Measurements from ENCODE around the gene FAM53B.
A peak's percentile ranks its signal among the peaks of the same experiment; 100 is the strongest.

The FAM53B gene

DNA sequence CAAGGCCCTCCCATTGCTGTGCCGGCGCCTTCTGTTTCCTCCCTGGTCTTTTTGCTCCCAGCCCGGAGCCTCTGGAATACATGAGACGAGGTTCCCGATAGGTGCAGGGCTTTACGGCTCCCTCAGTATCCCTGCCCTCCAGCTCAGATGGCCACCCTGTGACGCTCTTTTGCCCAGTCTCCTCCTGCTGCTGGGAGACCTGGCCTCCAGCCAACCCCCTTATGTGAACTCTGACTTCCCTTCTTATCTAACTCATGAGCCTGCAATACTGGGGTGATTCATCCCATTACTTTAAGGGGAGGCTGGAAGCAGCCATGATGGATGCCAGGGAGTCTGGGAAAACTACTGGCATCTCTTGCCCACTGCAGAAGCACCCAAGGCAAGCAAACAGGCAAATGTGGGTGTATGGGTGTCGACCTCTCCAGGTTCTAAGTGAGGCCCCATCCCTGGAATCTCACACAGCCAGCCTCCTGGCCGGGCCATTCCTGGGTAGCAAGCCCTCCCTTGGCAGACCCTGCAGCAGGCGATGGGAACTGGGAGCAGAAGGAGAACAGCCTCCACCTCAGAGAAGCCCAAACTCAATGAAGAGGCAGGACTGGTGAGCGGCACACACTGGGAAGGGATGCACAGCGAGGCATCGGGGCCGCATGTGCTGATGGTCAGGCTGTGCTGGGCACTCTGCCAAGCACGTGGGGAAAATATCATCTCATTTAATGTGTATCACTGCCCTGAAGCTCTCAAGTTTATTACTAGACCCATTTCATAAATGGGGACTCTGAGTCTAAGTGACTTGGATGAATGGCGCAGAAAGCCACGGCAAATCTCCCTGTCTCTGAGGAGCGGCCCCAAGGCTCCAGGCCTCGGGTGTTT is 97.5 kb downstream of the FAM53B start:
- Histone ChIP-seq H3K27ac (peak overlapping the region in 20 of 21 experiments; percentile 11 to 98 (median 82)), H3K4me3 (no peak overlapping the region)

DNA sequence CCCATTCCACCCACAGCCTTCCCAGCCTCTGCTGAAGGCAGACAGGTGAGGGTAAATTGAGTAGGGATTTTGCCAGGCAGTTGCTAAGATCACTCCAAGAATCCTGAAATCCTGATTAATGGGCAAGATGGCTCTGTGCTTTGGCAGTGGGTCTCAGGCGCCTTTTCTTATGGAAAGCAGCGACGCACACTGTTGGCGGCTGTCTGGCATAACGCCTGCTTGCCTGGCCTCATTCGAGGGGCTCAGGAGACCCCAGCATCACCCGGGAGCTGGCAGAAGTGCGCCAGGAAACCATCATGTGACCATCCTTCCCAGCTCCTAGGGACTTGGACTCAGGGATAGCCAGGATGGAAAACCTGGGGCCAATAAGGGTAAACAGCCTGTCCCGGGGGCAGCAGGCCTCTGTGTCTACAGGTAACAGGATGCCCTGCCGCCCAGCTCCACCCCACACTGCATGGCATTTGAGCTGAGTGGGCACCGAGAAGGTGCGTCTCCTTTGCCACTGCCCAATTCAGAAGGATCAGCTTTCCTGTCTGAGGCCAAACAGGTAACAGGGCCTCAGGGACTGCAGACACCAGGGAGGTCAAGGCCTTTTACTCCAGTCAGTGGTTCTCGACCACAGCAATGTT is 98.6 kb downstream of the FAM53B start:
- H3K4me3 ChIP-seq: no peak overlapping the region
- H3K27ac ChIP-seq: peak overlapping the region in 20 of 21 experiments; percentile 20 to 98 (median 80)

DNA sequence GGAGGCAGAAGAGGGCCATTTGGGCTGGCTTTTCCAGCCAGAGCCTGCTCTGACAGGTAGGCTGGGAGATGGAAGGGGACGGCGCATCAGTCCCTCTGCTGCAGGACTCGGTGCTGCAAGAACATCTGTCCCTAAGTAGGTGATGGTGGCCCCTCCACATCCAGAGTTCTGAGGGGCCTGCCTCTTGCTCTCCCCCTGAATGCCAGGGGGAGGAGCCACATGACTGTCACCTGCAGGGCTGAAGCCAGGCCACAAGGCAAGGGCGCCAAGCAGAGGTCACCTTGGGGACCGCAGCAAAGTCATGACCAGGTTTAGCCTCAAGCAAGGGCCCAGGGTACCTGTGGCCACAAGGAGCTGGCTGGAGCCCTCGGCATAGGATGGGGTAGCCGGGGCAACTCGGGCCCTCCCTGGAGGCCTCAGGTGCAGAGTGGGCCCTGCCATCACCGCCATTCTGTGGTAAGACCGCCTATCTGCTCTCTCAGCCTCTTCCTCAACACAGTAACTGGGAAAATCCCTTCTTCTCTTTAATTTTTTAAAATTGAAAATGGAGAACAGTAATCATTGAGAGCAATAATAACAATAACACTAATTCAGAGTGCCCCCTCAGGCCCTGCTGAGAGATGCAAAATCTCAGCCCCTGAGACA is 99.3 kb downstream of the FAM53B start:
- H3K27ac ChIP-seq: peak overlapping the region in 12 of 21 experiments; percentile 2 to 98 (median 62)

DNA sequence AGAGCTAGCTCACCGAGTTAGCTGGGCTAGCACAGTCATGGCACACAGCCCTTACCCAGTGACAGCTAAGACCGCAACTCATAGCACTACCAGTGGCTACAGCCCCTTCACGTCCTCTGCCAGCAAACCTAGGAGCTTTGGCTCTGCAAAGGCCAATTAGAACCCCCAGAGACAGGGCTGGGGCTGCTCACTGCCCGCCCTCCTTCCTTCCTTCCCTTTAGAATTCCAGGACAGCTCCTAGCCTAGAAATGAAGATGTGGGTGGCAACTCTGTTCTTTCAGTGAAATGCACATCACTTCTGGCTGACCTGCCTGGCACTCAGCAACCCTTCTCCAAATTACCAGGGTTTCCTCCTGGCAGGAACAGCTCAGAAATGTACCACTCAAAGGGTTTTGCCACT is 99.9 kb downstream of the FAM53B start:
- H3K27ac ChIP-seq: peak overlapping the region in 6 of 21 experiments; percentile 2 to 98 (median 73)
- H3K4me3 ChIP-seq: no peak overlapping the region

More for the DNA sequence above, 99.3 kb downstream of the FAM53B start:
- H3K4me3 ChIP-seq: no peak overlapping the region

DNA sequence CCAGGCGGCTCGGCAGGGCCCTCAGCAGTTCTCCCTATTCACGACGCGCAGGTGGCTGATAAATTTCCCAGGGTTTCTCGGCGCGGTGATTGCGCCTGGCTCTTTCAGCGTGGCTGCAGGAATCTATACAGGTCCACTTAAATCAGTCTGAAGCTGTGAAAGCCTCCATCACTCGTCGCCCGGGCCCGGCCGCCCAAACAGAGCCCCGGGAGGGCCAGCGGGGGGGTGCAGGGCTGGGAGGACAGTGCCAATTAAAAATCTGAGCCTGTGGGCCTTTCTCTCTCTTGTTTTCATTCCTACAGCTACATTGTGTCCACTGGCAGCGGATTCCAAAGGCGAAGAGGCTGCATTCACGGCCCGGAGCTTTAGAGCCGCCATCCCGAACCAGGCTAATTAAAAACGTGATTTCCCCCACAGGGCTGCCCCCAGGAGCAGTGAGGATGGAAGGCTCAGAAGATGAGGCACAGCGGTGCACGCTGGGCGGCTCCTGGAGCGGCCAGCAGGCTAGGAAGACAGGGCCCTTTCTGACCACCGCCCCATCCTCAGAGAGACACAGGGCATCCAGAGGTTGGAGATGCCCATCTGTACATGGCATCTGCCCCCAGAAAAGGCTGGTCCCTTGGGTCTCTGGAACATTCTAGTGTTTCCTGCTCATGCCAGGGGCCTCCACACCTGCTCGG is 100.7 kb downstream of the FAM53B start:
- no peak overlapping the region for H3K4me3 ChIP-seq
- H3K27ac ChIP-seq: peak overlapping the region in 4 of 21 experiments; percentile 63 to 98 (median 88)

DNA sequence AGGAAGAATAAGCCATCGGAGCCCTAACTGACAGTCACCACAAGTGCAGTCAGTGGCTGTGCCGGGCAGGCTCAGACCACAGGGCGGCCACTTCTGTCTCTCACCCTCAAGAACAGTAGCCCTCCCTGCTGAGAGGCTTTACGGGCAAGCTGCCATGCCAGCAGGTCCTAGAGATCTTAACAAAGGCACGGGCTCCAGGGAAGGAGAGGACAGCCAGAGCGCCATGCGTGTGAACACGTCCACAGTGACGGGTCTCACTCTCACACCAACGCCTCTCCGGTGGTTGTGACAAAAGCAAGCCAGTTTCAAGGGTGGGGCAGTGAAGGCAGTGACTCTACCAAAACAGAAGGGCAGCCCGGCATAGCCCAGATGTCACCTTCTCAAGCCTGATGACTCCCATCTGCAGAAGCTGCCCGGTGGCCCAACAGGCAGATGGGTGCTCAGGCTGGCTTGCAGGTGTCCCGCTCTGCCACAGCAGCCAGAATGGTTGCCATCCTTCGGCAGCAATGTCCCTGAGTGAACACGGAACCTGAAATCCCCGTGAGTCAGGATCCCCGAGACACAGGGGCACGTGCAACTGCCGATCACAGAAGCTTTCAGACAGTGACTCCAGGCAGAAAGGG is 102.0 kb downstream of the FAM53B start:
- Histone ChIP-seq H3K4me3 (no peak overlapping the region), H3K27ac (peak overlapping the region in 17 of 21 experiments; percentile 34 to 87 (median 74))

DNA sequence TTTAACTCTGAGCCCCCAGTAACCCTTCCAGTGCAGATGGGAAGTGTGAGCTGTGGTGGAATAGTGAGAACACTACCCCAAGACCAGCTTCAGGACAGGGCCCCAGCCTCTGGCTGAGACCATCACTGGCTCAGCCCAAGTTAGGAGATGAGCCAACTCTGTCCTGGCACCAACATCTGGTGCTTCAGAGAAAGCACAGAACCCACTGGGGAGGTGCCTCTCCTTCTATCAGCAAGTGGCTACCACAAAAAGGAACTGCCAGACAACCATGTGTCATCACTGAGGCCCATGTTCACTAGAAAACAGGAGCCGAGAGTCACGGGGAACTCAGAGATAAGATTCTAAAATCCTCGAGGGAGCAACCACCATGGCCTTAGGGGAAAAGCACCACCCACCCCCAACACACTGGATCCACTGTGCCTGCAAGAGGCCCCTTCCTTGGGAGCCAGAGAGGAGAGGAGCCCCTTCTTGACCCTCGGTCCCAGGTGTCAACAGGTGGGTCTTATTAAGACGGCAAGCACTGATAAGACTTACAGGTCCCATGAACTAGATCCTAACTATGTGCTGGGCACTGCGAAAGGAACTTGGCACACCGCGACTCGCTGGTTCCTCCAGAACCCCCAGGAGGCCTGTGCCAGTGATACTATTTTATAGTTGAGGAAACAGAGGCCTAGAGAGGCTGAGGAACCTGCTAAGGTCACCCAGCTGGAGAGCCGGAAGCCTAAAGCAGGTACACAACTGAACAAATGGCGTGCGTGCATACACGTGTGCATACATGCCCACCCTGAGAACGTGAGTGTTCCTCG is 102.7 kb downstream of the FAM53B start:
- H3K27ac ChIP-seq: peak overlapping the region in 20 of 21 experiments; percentile 1 to 87 (median 70)
- no peak overlapping the region for H3K4me3 ChIP-seq

DNA sequence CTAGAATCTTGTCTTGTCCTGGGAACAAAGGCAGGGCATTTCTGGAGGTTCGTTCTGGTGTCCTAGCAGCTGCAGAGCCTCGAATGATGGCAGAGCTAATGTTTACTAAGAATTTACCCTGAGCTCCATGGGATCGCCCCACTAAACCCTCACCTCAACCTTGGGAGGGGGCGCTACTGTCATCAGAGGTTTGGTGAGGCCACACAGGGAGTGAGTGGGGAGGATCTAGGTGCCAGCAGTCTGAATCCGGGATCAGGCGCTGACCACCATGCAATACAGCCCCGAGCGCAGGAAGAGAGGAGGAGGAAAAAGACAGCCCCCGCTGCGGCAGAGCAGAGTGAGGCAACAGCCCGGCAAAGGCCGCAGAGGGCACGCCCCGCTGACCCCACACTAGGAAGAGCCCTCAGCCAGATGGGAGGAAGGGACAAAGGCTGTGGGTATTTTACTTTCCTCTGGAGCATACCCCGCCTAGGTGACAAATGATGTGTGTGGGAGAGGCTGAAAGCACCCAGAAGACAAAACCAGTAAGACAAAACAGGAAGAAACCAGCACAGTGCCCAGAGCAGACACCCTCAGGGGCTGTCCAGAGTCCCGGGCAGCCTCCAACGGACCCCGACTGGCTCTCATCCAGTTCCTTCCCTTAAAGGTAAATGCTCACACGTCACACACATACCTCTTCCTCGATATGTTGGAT is 103.5 kb downstream of the FAM53B start:
- Histone ChIP-seq H3K4me3 (no peak overlapping the region), H3K27ac (peak overlapping the region in 19 of 21 experiments; percentile 1 to 87 (median 72))

DNA sequence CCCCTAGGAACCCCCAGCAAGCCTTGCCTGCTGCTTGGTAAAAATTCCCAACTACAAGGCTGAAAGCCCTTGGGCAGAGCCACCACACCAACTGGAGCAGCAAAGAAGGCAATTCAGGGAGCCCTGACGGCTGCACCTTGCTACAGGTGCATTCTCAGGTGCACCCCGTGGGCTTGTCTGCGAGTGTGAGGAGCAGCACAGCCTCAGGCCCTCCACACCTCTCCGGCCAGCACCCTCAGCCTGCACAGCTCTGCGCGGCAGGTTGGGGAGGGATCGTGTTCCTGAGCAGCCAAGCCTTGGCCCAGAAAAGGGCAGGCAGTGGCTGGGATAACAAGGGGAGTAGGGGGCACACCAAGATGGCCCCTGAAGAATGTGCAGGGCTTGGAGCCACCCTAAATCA is 104.1 kb downstream of the FAM53B start:
- H3K27ac ChIP-seq: peak overlapping the region in 16 of 21 experiments; percentile 1 to 87 (median 74)
- H3K4me3 ChIP-seq: no peak overlapping the region

DNA sequence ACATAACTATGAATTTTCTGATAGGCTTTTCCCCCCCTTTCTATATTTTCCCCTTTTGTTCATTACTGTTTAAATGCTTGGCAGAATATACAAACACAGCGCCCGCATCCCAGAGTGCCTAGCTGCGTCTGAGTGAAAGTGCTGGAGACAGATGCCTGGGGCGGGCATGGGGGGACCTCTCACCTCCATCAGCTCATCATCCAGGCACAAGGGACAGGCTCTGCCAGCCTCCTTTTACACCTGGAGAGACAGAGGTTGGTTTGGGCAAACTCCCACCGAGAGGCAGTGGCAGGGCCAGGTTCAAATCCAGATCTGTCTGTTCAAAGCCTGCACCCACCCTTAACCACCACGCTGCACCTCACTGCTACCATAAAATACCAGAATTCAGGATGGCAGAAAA is 104.5 kb downstream of the FAM53B start:
- Histone ChIP-seq H3K4me3 (no peak overlapping the region), H3K27ac (peak overlapping the region in 12 of 21 experiments; percentile 19 to 87 (median 75))

DNA sequence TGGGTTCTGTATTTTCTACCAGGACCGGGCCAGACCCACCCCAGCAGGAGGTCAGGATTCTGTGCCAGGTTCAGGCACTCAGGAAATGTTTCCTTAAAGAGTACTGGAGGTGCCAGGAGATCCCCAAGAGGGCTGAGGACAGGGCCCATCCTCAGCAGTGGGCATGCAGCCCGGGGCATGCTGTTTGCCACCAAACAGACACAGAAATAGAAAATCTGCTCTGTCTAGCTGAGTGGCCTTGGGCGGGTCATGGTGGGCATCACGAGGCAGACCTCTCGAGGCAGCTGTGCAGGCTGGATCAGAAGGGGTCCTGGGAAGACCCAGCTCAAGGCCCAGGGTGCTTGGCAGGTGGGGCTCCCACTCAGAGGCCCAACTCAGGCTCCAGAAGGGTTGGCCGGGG is 105.0 kb downstream of the FAM53B start:
- H3K27ac ChIP-seq: peak overlapping the region in 6 of 21 experiments; percentile 1 to 79 (median 44)

DNA sequence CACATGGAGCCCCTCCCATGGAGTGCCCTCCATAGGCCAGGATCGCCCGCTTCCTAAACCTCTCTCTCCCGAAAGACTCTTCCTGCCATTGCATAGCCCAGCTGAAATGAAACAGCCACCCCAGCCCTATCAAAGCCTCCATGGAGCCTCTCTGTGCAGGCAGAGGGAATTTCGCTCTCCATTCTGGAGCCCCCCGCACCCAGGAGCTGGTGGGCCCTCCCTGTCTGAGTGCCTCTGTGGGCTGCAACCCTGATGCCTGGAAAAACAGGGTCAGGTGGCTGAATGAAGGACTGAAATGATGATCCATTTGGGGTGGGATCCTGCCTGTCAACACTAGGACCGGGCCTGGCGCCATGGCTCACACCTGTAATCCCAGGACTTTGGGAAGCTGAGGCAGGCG is 106.4 kb downstream of the FAM53B start:
- H3K4me3 ChIP-seq: no peak overlapping the region
- peak overlapping the region in 6 of 21 experiments; percentile 2 to 64 (median 42) for H3K27ac ChIP-seq

More for the DNA sequence above, 105.0 kb downstream of the FAM53B start:
- H3K4me3 ChIP-seq: no peak overlapping the region

DNA sequence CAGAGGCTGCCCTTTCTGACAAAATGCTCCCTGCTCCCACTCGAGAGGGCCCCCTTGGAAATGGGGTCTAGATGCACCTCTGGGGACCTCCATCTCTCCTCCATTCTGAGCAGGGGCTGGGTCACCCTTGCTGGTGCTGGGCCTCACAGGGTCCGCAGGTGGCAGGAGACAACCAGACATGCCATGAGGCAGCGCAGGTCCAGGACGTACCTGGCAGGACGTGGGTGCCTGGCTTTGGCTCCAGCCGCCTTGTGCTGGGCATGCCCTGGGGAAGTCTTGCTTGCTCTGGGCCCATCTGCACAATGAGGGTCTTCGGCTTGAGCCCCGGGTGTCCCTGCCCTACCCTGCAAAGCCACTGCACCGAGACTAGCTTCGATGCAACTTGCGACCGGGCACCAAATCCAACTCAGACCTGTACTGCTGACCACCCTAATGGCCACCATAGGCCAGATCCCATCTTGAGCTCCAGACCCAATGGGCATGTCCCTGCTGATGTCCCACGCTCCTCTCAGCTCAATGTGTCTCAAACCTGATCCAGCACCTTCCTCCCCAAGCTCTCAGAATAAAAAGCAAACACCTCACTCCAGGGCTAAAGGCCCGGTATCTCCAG is 107.0 kb downstream of the FAM53B start:
- Histone ChIP-seq H3K4me3 (no peak overlapping the region), H3K27ac (peak overlapping the region in 7 of 21 experiments; percentile 2 to 69 (median 53))

DNA sequence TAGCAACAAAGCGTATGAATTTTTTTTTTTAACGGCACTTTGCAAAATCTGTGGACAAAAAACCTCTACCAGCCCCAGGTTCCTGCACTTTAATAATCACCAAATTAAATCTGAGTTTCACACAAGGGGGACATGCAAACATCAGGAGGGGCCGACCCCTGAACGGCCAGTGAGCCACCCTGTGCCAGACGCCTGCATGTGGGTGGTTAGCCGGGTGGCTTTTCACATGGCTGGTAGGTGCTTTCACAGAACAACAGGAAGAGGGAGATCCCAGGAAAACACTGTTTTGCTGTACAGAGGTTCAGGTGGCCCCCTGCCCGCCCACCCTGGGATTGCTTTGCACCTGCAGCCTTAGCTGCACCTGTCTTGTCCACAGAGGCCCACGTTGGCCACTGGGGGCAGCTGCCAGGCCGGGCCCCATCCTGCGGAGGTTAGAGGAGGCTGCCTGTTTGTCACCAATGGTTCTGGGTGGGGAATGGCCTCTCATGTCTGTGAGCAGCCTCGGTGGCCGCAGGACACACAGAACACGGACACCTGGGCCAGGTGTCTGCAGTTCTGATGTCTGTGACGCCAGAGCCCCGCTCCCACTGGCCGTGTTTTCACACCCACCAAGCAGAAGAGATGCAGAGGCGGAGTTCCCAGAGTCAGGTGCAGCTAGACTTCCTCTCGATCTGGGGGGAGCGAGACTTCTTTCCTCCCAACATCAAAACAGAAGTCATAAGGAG is 107.7 kb downstream of the FAM53B start:
- peak overlapping the region in 6 of 21 experiments; percentile 2 to 69 (median 54) for H3K27ac ChIP-seq

DNA sequence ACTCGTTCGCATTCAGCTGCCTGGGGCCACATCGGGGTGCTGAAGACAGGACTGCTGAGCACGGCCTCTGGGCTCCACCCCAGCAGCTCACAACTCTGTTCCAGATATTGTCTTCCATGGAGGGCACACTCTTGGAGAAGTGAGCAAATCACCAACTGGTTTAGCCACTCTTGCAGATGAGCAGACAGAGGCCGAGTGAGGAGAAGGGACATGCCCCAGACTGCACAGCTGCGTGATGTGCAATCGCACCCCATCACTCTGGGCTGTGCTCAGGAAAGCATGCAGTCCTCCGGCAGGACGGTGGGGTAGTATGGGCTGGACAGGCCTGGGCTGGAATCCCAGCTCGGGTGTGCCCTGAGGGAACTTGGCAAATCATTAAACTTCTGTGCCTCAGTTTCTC is 111.6 kb downstream of the FAM53B start:
- Histone ChIP-seq H3K27ac (peak overlapping the region in 19 of 21 experiments; percentile 40 to 85 (median 74)), H3K4me3 (no peak overlapping the region)

More for the DNA sequence above, 107.7 kb downstream of the FAM53B start:
- no peak overlapping the region for H3K4me3 ChIP-seq

DNA sequence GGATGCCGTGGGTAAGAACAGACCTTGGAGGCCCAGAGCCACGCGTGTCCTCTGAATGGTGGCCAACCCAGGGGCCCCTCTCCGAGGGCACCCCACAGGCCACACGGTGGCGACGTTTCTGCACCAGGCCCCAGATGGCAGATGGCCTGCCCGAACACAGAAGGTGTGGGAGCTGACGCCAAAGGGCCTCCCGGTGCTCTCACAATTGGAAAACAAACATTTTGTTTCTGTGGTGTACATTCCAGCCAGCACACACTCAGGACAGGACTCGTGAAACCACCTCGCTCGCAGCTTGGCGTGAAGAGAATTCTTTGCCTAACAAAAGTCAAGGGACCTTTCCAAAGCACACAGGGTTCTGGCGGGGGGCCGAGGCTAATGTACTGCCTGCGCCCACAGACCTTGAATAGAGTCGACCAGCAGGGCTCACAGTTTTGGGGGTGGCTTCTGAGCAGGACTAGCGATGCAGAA is 112.1 kb downstream of the FAM53B start:
- H3K4me3 ChIP-seq: no peak overlapping the region
- peak overlapping the region in 20 of 21 experiments; percentile 40 to 85 (median 73) for H3K27ac ChIP-seq

All from skin epidermis (tissue), 12 donors.